H9 (cell line): ENCODE data around the gene NDUFA5. TPM values are rescaled to one million over a fixed set of nuclear protein-coding genes. Genes with fewer than 3 reads are reported as not detected.

Source experiments
- DNase-seq: peaks from one replicate; pipeline ENCODE4 v3.0.0-alpha.2; 2017
- H2AFZ ChIP-seq: one replicate; pipeline ENCODE4 v1.6.1; 2013; ENCODE audit warnings: mild to moderate bottlenecking, low read length, control low read depth, moderate library complexity
- H2AK5ac ChIP-seq: 2 replicates; pipeline ENCODE4 v1.6.1; 2013; ENCODE audit warnings: low read length, control low read depth, mixed read lengths; ENCODE audit not compliant: insufficient read length
- H2BK120ac ChIP-seq: one replicate; pipeline ENCODE4 v1.6.1; 2013; ENCODE audit warnings: low read depth, mild to moderate bottlenecking, low read length, control low read depth, inconsistent platforms; ENCODE audit not compliant: poor library complexity, severe bottlenecking
- H2BK12ac ChIP-seq: 2 replicates; pipeline ENCODE4 v1.6.1; 2013; ENCODE audit warnings: low read length, control low read depth, mixed read lengths, low read depth; ENCODE audit not compliant: insufficient read length
- H2BK15ac ChIP-seq: 2 replicates; pipeline ENCODE4 v1.6.1; 2013; ENCODE audit warnings: low read depth, low read length, control low read depth
- H2BK20ac ChIP-seq: one replicate; pipeline ENCODE4 v1.6.1; 2013; ENCODE audit warnings: low read depth, mild to moderate bottlenecking, low read length, control low read depth, inconsistent platforms; ENCODE audit not compliant: poor library complexity, severe bottlenecking
- H2BK5ac ChIP-seq: 2 replicates; pipeline ENCODE4 v1.6.1; 2013; ENCODE audit warnings: low read length, control low read depth, mixed read lengths; ENCODE audit not compliant: insufficient read length
- H3K14ac ChIP-seq: 2 replicates; pipeline ENCODE4 v1.6.1; 2013; ENCODE audit warnings: low read length, control low read depth; ENCODE audit not compliant: insufficient read depth
- H3K18ac ChIP-seq: 2 replicates; pipeline ENCODE4 v1.6.1; 2013; ENCODE audit warnings: low read depth, mild to moderate bottlenecking, mixed read lengths, low read length, control low read depth; ENCODE audit not compliant: insufficient read length
- H3K23ac ChIP-seq: 2 replicates; pipeline ENCODE4 v1.6.1; 2013; ENCODE audit warnings: low read length, control low read depth, mixed read lengths, low read depth; ENCODE audit not compliant: insufficient read length
- H3K23me2 ChIP-seq: 2 replicates; pipeline ENCODE4 v1.6.1; 2013; ENCODE audit warnings: low read depth, mild to moderate bottlenecking, mixed read lengths, low read length, control low read depth; ENCODE audit not compliant: insufficient read length, poor library complexity, severe bottlenecking
- H3K27ac ChIP-seq: 2 replicates; pipeline ENCODE4 v1.5.1; 2013; ENCODE audit warnings: low read length, control low read depth, mixed read lengths, low read depth; ENCODE audit not compliant: insufficient read length
- H3K27me3 ChIP-seq: 2 replicates; pipeline ENCODE4 v1.6.1; 2013; ENCODE audit warnings: low read length, control low read depth, inconsistent platforms; ENCODE audit not compliant: insufficient read depth
- H3K4ac ChIP-seq: 2 replicates; pipeline ENCODE4 v1.6.1; 2013; ENCODE audit warnings: low read depth, mild to moderate bottlenecking, control low read depth, inconsistent platforms, low read length, moderate library complexity
- H3K4me1 ChIP-seq: 2 replicates; pipeline ENCODE4 v1.6.1; 2013; ENCODE audit warnings: low read length, control low read depth, inconsistent platforms; ENCODE audit not compliant: insufficient read depth
- H3K4me2 ChIP-seq: 2 replicates; pipeline ENCODE4 v1.6.1; 2013; ENCODE audit warnings: low read length, control low read depth, mixed read lengths; ENCODE audit not compliant: insufficient read length, insufficient read depth
- H3K56ac ChIP-seq: 2 replicates; pipeline ENCODE4 v1.6.1; 2013; ENCODE audit warnings: low read depth, mild to moderate bottlenecking, mixed read lengths, low read length, control low read depth; ENCODE audit not compliant: insufficient read length
- H3K79me1 ChIP-seq: 2 replicates; pipeline ENCODE4 v1.6.1; 2013; ENCODE audit warnings: low read depth, mild to moderate bottlenecking, moderate library complexity, low read length, control low read depth, inconsistent platforms; ENCODE audit not compliant: insufficient read depth, poor library complexity, severe bottlenecking
- H3K79me2 ChIP-seq: 2 replicates; pipeline ENCODE4 v1.6.1; 2013; ENCODE audit warnings: low read length, control low read depth, inconsistent platforms; ENCODE audit not compliant: insufficient read depth
- H3K9ac ChIP-seq: 2 replicates; pipeline ENCODE4 v1.6.1; 2013; ENCODE audit warnings: low read length, control low read depth, mixed read lengths; ENCODE audit not compliant: insufficient read length; ENCODE audit errors: extremely low read depth
- H3K9me3 ChIP-seq: one replicate; pipeline ENCODE4 v1.6.1; 2013; ENCODE audit warnings: low read depth, low read length, inconsistent platforms; ENCODE audit not compliant: control insufficient read depth
- H3T11ph ChIP-seq: one replicate; pipeline ENCODE4 v1.6.1; 2013; ENCODE audit warnings: mild to moderate bottlenecking, low read length, control low read depth, inconsistent platforms
- H4K20me1 ChIP-seq: one replicate; pipeline ENCODE4 v1.6.1; 2013; ENCODE audit not compliant: control insufficient read depth, insufficient read length, insufficient read depth
- H4K5ac ChIP-seq: 2 replicates; pipeline ENCODE4 v1.6.1; 2013; ENCODE audit warnings: low read depth, mild to moderate bottlenecking, mixed read lengths, low read length, control low read depth; ENCODE audit not compliant: insufficient read length
- H4K8ac ChIP-seq: replicated peaks from 2 replicates; pipeline ENCODE4 v1.6.1; 2013; ENCODE audit warnings: low read length, control low read depth, mixed read lengths, low read depth; ENCODE audit not compliant: insufficient read length
- H4K91ac ChIP-seq: 2 replicates; pipeline ENCODE4 v1.6.1; 2013; ENCODE audit warnings: low read depth, mild to moderate bottlenecking, moderate library complexity, mixed read lengths, low read length, control low read depth; ENCODE audit not compliant: insufficient read length
- H3K27ac Mint-ChIP-seq, 3 experiments: 2 replicates in 2 of 3; 3 replicates in 1 of 3; pipeline ENCODE4 v1.8.0; 2020 to 2021; ENCODE audit warnings: mixed read lengths in 3 of 3, mild to moderate bottlenecking in 1 of 3, moderate library complexity in 1 of 3
- H3K27me3 Mint-ChIP-seq: 2 replicates; pipeline ENCODE4 v1.8.0; 2021; ENCODE audit warnings: low read depth, mild to moderate bottlenecking, moderate library complexity, mixed read lengths
- H3K36me3 Mint-ChIP-seq, 3 experiments: 2 replicates in 2 of 3; 3 replicates in 1 of 3; pipeline ENCODE4 v1.8.0; 2020 to 2021; ENCODE audit warnings: low read depth in 3 of 3, mixed read lengths in 3 of 3; ENCODE audit not compliant: insufficient read depth in 1 of 3
- H3K4me1 Mint-ChIP-seq, 2 experiments: 2 replicates each; pipeline ENCODE4 v1.8.0; 2020; ENCODE audit warnings: mixed read lengths in 2 of 2
- H3K4me3 Mint-ChIP-seq, 2 experiments: 2 replicates in 1 of 2; 3 replicates in 1 of 2; pipeline ENCODE4 v1.8.0; 2020 to 2021; ENCODE audit warnings: mild to moderate bottlenecking in 2 of 2, mixed read lengths in 2 of 2, moderate library complexity in 1 of 2
- H3K9me3 Mint-ChIP-seq, 2 experiments: 2 replicates in 1 of 2; 3 replicates in 1 of 2; pipeline ENCODE4 v1.8.0; 2020; ENCODE audit warnings: mild to moderate bottlenecking in 2 of 2, mixed read lengths in 2 of 2, moderate library complexity in 1 of 2
- WGBS: extraction: QIAGEN DNeasy Blood & Tissue Kit; methylation state at CpG from one replicate; pipeline ENCODE4 v1.1.7; 2013; ENCODE audit warnings: missing lambda C conversion rate, low lambda C conversion rate, mixed read lengths; ENCODE audit not compliant: insufficient read length; ENCODE audit errors: extremely low coverage; 5-methylcytosine and 5-hydroxymethylcytosine counted together
- total RNA-seq: library from RNA; stranded (reverse); gene quantifications from 2 replicates; pipeline ENCODE4 v1.2.1, GENCODE V29; 2021
- TF ChIP-seq, protein P1 (sequence below): fragments of 200-600 bp; sonication (generic); conservative IDR thresholded peaks from 3 replicates; pipeline ENCODE4 v1.8.0; 2021; ENCODE audit warnings: antibody characterized with exemption, mild to moderate bottlenecking

NDUFA5 gene
- total RNA-seq, 1 experiment from 2014 or later: 76.5 TPM

- Histone ChIP-seq H3K23ac (no peak overlapping the region), H3K14ac (no peak overlapping the region), H3K56ac (no peak overlapping the region), H3K9me3 (no peaks in the 10 kb centered on the region), H3K79me1 (no peaks in the 10 kb centered on the region), H2BK15ac (no peak overlapping the region), H4K20me1 (no peaks in the 10 kb centered on the region), H3K18ac (no peak overlapping the region), H4K8ac (no peak overlapping the region), H3K27ac (no peak overlapping the region), H3K4me1 (no peaks in the 10 kb centered on the region), H3K9ac (no peak overlapping the region), H2AFZ (no peak overlapping the region), H3K27me3 (no peaks in the 10 kb centered on the region), H4K5ac (no peak overlapping the region), H3K4ac (no peak overlapping the region), H2BK5ac (no peak overlapping the region), H2BK20ac (no peak overlapping the region), H2BK12ac (no peak overlapping the region), H3K23me2 (no peaks in the 10 kb centered on the region), H2BK120ac (no peak overlapping the region), H3K4me2 (no peak overlapping the region), H2AK5ac (no peak overlapping the region), H3T11ph (no peak overlapping the region), H4K91ac (no peak overlapping the region), H3K79me2 (no peaks in the 10 kb centered on the region)
- no peaks in the 10 kb centered on the region for H3K36me3 Mint-ChIP-seq
- WGBS: no CpG with 5 or more reads among the region's 3 CpGs
- no peak for DNase-seq
- TF ChIP-seq, protein P1, sequence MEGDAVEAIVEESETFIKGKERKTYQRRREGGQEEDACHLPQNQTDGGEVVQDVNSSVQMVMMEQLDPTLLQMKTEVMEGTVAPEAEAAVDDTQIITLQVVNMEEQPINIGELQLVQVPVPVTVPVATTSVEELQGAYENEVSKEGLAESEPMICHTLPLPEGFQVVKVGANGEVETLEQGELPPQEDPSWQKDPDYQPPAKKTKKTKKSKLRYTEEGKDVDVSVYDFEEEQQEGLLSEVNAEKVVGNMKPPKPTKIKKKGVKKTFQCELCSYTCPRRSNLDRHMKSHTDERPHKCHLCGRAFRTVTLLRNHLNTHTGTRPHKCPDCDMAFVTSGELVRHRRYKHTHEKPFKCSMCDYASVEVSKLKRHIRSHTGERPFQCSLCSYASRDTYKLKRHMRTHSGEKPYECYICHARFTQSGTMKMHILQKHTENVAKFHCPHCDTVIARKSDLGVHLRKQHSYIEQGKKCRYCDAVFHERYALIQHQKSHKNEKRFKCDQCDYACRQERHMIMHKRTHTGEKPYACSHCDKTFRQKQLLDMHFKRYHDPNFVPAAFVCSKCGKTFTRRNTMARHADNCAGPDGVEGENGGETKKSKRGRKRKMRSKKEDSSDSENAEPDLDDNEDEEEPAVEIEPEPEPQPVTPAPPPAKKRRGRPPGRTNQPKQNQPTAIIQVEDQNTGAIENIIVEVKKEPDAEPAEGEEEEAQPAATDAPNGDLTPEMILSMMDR: no peak
- H3K27ac Mint-ChIP-seq: no peak overlapping the region
- H3K4me3 Mint-ChIP-seq: no peak overlapping the region
- peaks cover 0 to 7% of the 10 kb centered on the region in 2 experiments; a peak in 1 of 4 replicates for H3K4me1 Mint-ChIP-seq
- no peaks in the 10 kb centered on the region for H3K9me3 Mint-ChIP-seq
- H3K27me3 Mint-ChIP-seq: no peaks in the 10 kb centered on the region
Observed at GRCh38 chr7:123600876-123601275, 43.3 kb upstream of the NDUFA5 start.
